Gastrocnemius medialis (tissue), 4 donors: ENCODE data around the gene PBRM1. TPM values are rescaled to one million over a fixed set of nuclear protein-coding genes. Genes with fewer than 3 reads are reported as not detected.

Experiments
- ATAC-seq, 2 donors: fragments of 150-250 bp; one replicate each; pipeline ENCODE4 v1.9.1; 2016
- DNase-seq, 2 donors: peaks; one replicate each; pipeline ENCODE4 v3.0.0-alpha.2; 2019
- H3K27ac ChIP-seq, 4 donors: fragments of 200-600 bp; sonication (generic); 1 replicate in 1 of 4; 2 replicates in 3 of 4; pipeline ENCODE4 v1.5.1; 2016 to 2018; ENCODE audit warnings: mild to moderate bottlenecking in 2 of 4, moderate library complexity in 1 of 4
- H3K27me3 ChIP-seq, 3 donors: fragments of 200-600 bp; sonication (generic) in 2 of 3; 1 replicate in 1 of 3; 2 replicates in 2 of 3; pipeline versions ENCODE4 v1.5.1 to v1.6.0; 2016 to 2019; ENCODE audit warnings: mild to moderate bottlenecking in 1 of 3, moderate library complexity in 1 of 3
- H3K36me3 ChIP-seq, 2 donors: fragments of 200-600 bp; sonication (generic) in 1 of 2; one replicate each; pipeline ENCODE4 v1.5.1; 2017 to 2018
- H3K4me1 ChIP-seq, 2 donors: fragments of 200-600 bp; sonication (generic) in 1 of 2; one replicate each; pipeline ENCODE4 v1.5.1; 2016 to 2017; ENCODE audit warnings: mild to moderate bottlenecking in 2 of 2
- H3K4me3 ChIP-seq, 4 donors: fragments of 200-600 bp; sonication (generic) in 3 of 4; 1 replicate in 1 of 4; 2 replicates in 3 of 4; pipeline ENCODE4 v1.5.1; 2016 to 2019; ENCODE audit warnings: mild to moderate bottlenecking in 2 of 4
- H3K9me3 ChIP-seq, 3 donors: fragments of 200-600 bp; sonication (generic) in 2 of 3; 1 replicate in 1 of 3; 2 replicates in 2 of 3; pipeline ENCODE4 v1.5.1; 2016 to 2019
- CTCF ChIP-seq, 5 experiments: fragments of 450-650 bp in 3 of 5; fragments of 200-600 bp in 2 of 5; sonication (generic) in 2 of 5; IDR thresholded peaks in 4 of 5; conservative IDR thresholded peaks in 1 of 5; 1 replicate in 4 of 5; 2 replicates in 1 of 5; pipeline ENCODE4 v1.5.1; 2016 to 2019; ENCODE audit warnings: antibody characterized with exemption in 5 of 5, mild to moderate bottlenecking in 3 of 5, moderate library complexity in 3 of 5
- POLR2A ChIP-seq, 2 donors: fragments of 450-650 bp; IDR thresholded peaks; one replicate each; pipeline ENCODE4 v1.6.1; 2017; ENCODE audit warnings: antibody characterized with exemption in 2 of 2, mild to moderate bottlenecking in 2 of 2, moderate library complexity in 2 of 2
- in situ Hi-C, 4 donors: fragments of 200-750 bp; cut with MboI; loops; one replicate each; pipeline versions ENCODE4 v1.15.0 to v1.8.0; 2017; ENCODE audit warnings: low sequenced_read_pairs in 4 of 4
- intact Hi-C: fragments of 100-400 bp; cut with DNase I; formaldehyde crosslinking; loops from one replicate; pipeline ENCODE4 v1.15.1; 2023; ENCODE audit warnings: low total_unique reads
- total RNA-seq, 4 donors: library from RNA; depleted of rRNA; stranded (reverse); fragments of >200 nt; gene quantifications; one replicate each; pipeline versions ENCODE4 v1.1.0 to v1.2.3, GENCODE V29; 2016

The PBRM1 gene
- total RNA-seq, 4 donors from 2014 or later, result 22.9 to 45.2 (median 27.5) TPM

- intact Hi-C loops, result no loop called here
- Histone ChIP-seq H3K4me1 (peaks cover 37 to 45% of the 10 kb centered on the region in 2 donors), H3K27ac (peak overlapping the region; percentile 57 to 77 (median 66)), H3K27me3 (no peaks in the 10 kb centered on the region), H3K9me3 (no peaks in the 10 kb centered on the region), H3K4me3 (no peak overlapping the region), H3K36me3 (no peaks in the 10 kb centered on the region)
- in situ Hi-C loops, result no loop called here
- ATAC-seq, result peak in 1 of 2 donors; percentile 30
- DNase-seq, result peak; percentile 35 to 70
- no peak for TF ChIP-seq POLR2A (IDR thresholded peaks at IDR 0.05)
- TF ChIP-seq CTCF (IDR thresholded peaks at IDR 0.05 in 4 of 5, conservative IDR thresholded peaks at IDR 0.05 in 1 of 5), result no peak
Observed at GRCh38 chr3:52530918-52531826, 154.5 kb downstream of the PBRM1 start.

- intact Hi-C loops, result no loop called here
- no peak overlapping the region for H3K4me3 ChIP-seq
- in situ Hi-C loops, result no loop called here
- H3K27me3 ChIP-seq, result no peaks in the 10 kb centered on the region
- no peaks in the 10 kb centered on the region for H3K9me3 ChIP-seq
- H3K27ac ChIP-seq, result peak overlapping the region; percentile 57 to 77 (median 66)
- no peaks in the 10 kb centered on the region for H3K36me3 ChIP-seq
- ATAC-seq (peak in 1 of 2 donors; percentile 37), DNase-seq (peak in 1 of 2 donors; percentile 26)
- peaks cover 40 to 43% of the 10 kb centered on the region in 2 donors for H3K4me1 ChIP-seq
- peak in 1 of 2 donors; percentile 42 for TF ChIP-seq POLR2A (IDR thresholded peaks at IDR 0.05)
- TF ChIP-seq CTCF (IDR thresholded peaks at IDR 0.05 in 4 of 5, conservative IDR thresholded peaks at IDR 0.05 in 1 of 5), result no peak
Observed at GRCh38 chr3:52529376-52530333, 156.1 kb downstream of the PBRM1 start.

GRCh38 chr3:52528586-52529375 lies 156.9 kb downstream of the PBRM1 start:
- DNase-seq (peak in 1 of 2 donors; percentile 13), ATAC-seq (no peak)
- in situ Hi-C loops, result no loop called here
- peak overlapping the region in 3 of 4 donors; percentile 57 to 67 (median 65) for H3K27ac ChIP-seq
- H3K9me3 ChIP-seq, result no peaks in the 10 kb centered on the region
- H3K4me3 ChIP-seq, result no peak overlapping the region
- intact Hi-C loops, result no loop called here
- TF ChIP-seq POLR2A (IDR thresholded peaks at IDR 0.05) (no peak), CTCF (IDR thresholded peaks at IDR 0.05 in 4 of 5, conservative IDR thresholded peaks at IDR 0.05 in 1 of 5) (no peak)
- H3K4me1 ChIP-seq, result peaks cover 40% of the 10 kb centered on the region in 2 donors
- H3K36me3 ChIP-seq, result no peaks in the 10 kb centered on the region
- no peaks in the 10 kb centered on the region for H3K27me3 ChIP-seq
